ENCODE data around the gene MEA1. TPM values are rescaled to one million over a fixed set of nuclear protein-coding genes. Genes with fewer than 3 reads are reported as not detected.
"Not testable (repeated sequence)": the region's sequence is repeated elsewhere in the genome, so short reads cannot be mapped to it uniquely, and the experiment has no call there.

Gene MEA1
- polyA plus RNA-seq, 4 donors: 75.3 to 104 (median 87.6) TPM

GRCh38 chr6:43013097-43013842 is 476 bp downstream of the MEA1 start:
- DNase-seq (ENCODE audit: low read depth in 4 of 4, low spot score in 2 of 4): no peak

- no peak for DNase-seq (ENCODE audit: low read depth in 4 of 4, low spot score in 2 of 4)
Measured at GRCh38 chr6:43012364-43012763, 1.4 kb downstream of the MEA1 start.

GRCh38 chr6:43011207-43011606 is 2.5 kb downstream of the MEA1 start:
- no peak for DNase-seq (ENCODE audit: low read depth in 4 of 4, low spot score in 2 of 4)

GRCh38 chr6:43009124-43009523 is 4.6 kb downstream of the MEA1 start:
- DNase-seq (ENCODE audit: low read depth in 4 of 4, low spot score in 2 of 4): no peak

GRCh38 chr6:43007126-43007525 is 6.6 kb downstream of the MEA1 start:
- no peak for DNase-seq (ENCODE audit: low read depth in 4 of 4, low spot score in 2 of 4)

GRCh38 chr6:43006251-43006650 is 7.5 kb downstream of the MEA1 start:
- no peak for DNase-seq (ENCODE audit: low read depth in 4 of 4, low spot score in 2 of 4)

- DNase-seq (ENCODE audit: low read depth in 4 of 4, low spot score in 2 of 4): no peak
Measured at GRCh38 chr6:43005844-43006243, 7.9 kb downstream of the MEA1 start.

GRCh38 chr6:43001843-43002242 is 11.9 kb downstream of the MEA1 start:
- DNase-seq (ENCODE audit: low read depth in 4 of 4, low spot score in 2 of 4): no peak

- not testable (repeated sequence) for DNase-seq (ENCODE audit: low read depth in 4 of 4, low spot score in 2 of 4)
Measured at GRCh38 chr6:42998205-42998604, 15.5 kb downstream of the MEA1 start.

GRCh38 chr6:42996513-42996912 is 17.2 kb downstream of the MEA1 start:
- DNase-seq (ENCODE audit: low read depth in 4 of 4, low spot score in 2 of 4): no peak

- DNase-seq (ENCODE audit: low read depth in 4 of 4, low spot score in 2 of 4): no peak
Measured at GRCh38 chr6:42993445-42993844, 20.3 kb downstream of the MEA1 start.

- no peak for DNase-seq (ENCODE audit: low read depth in 4 of 4, low spot score in 2 of 4)
Measured at GRCh38 chr6:42989923-42990322, 23.8 kb downstream of the MEA1 start.

- DNase-seq (ENCODE audit: low read depth in 4 of 4, low spot score in 2 of 4): no peak
Measured at GRCh38 chr6:42988486-42989020, 25.2 kb downstream of the MEA1 start.

GRCh38 chr6:42987533-42988451 is 26.0 kb downstream of the MEA1 start:
- DNase-seq (ENCODE audit: low read depth in 4 of 4, low spot score in 2 of 4): no peak

- DNase-seq (ENCODE audit: low read depth in 4 of 4, low spot score in 2 of 4): no peak
Measured at GRCh38 chr6:42984924-42985475, 28.7 kb downstream of the MEA1 start.

GRCh38 chr6:42984001-42984923 is 29.5 kb downstream of the MEA1 start, which contains the start of gene PPP2R5D:
Gene PPP2R5D, plus strand, starts transcription at chr6:42984570. Its CDS starts 108 bp downstream, at chr6:42984678.
- peak; percentile 92 to 99 (median 94) for DNase-seq (ENCODE audit: low read depth in 4 of 4, low spot score in 2 of 4)

- no peak for DNase-seq (ENCODE audit: low read depth in 4 of 4, low spot score in 2 of 4)
Measured at GRCh38 chr6:42981836-42982235, 31.9 kb downstream of the MEA1 start.

- no peak for DNase-seq (ENCODE audit: low read depth in 4 of 4, low spot score in 2 of 4)
Measured at GRCh38 chr6:42979523-42980177, 34.1 kb downstream of the MEA1 start.

- peak in 2 of 4 donors; percentile 56 to 80 for DNase-seq (ENCODE audit: low read depth in 4 of 4, low spot score in 2 of 4)
Measured at GRCh38 chr6:42978839-42979522, 34.8 kb downstream of the MEA1 start, which contains the start of gene PEX6. Gene PEX6, minus strand, starts transcription at chr6:42979181. Its CDS starts 31 bp downstream, at chr6:42979150.
